ENCODE data around the gene ASB18.

The ASB18 gene

GRCh38 chr2:236264256-236264655 lies at the start of gene ASB18:
ASB18 (minus strand) TSS chr2:236264406; CDS start chr2:236264345, 61 bp downstream.
- H3K4me1 ChIP-seq (ENCODE audit: insufficient read depth, low read length) = no peaks in the 10 kb centered on the region
- no peak within 1 kb of the TSS for H3K27ac ChIP-seq (ENCODE audit: low read length)
- no peak within 1 kb of the TSS for H3K9ac ChIP-seq (ENCODE audit: low read depth, low read length)
- peaks cover 4% of the 10 kb centered on the region for H3K9me3 ChIP-seq (ENCODE audit: insufficient read depth, low read depth, low read length)
- no peaks in the 10 kb centered on the region for H3K27me3 ChIP-seq (ENCODE audit: insufficient read depth, low read length)
- no peak within 1 kb of the TSS for H3K4me3 ChIP-seq (ENCODE audit: low read length)
- no peaks in the 10 kb centered on the region for H3K36me3 ChIP-seq (ENCODE audit: insufficient read depth, low read depth, low read length)

- Histone ChIP-seq H3K4me1 (ENCODE audit: insufficient read depth, low read length) (peaks cover 10% of the 10 kb centered on the region; the same call in 1 of the 2 replicates), H3K27me3 (ENCODE audit: insufficient read depth, low read length) (no peaks in the 10 kb centered on the region), H3K9ac (ENCODE audit: low read depth, low read length) (no peak overlapping the region), H3K36me3 (ENCODE audit: insufficient read depth, low read depth, low read length) (no peaks in the 10 kb centered on the region), H3K4me3 (ENCODE audit: low read length) (no peak overlapping the region), H3K27ac (ENCODE audit: low read length) (no peak overlapping the region), H3K9me3 (ENCODE audit: insufficient read depth, low read depth, low read length) (no peaks in the 10 kb centered on the region)
These were observed 47.1 kb upstream of the ASB18 start for GRCh38 chr2:236311286-236311685.

GRCh38 chr2:236309669-236310029 lies 45.4 kb upstream of the ASB18 start:
- Histone ChIP-seq H3K4me3 (ENCODE audit: low read length) (no peak overlapping the region), H3K27ac (ENCODE audit: low read length) (no peak overlapping the region), H3K4me1 (ENCODE audit: insufficient read depth, low read length) (peaks cover 10% of the 10 kb centered on the region; the same call in 1 of the 2 replicates), H3K36me3 (ENCODE audit: insufficient read depth, low read depth, low read length) (no peaks in the 10 kb centered on the region), H3K27me3 (ENCODE audit: insufficient read depth, low read length) (no peaks in the 10 kb centered on the region), H3K9me3 (ENCODE audit: insufficient read depth, low read depth, low read length) (no peaks in the 10 kb centered on the region; the same call in 1 of the 2 replicates), H3K9ac (ENCODE audit: low read depth, low read length) (no peak overlapping the region)

- H3K4me3 ChIP-seq (ENCODE audit: low read length) = no peak overlapping the region
- H3K36me3 ChIP-seq (ENCODE audit: insufficient read depth, low read depth, low read length) = no peaks in the 10 kb centered on the region
- H3K4me1 ChIP-seq (ENCODE audit: insufficient read depth, low read length) = peaks cover 10% of the 10 kb centered on the region; the same call in 1 of the 2 replicates
- no peak overlapping the region for H3K9ac ChIP-seq (ENCODE audit: low read depth, low read length)
- no peak overlapping the region for H3K27ac ChIP-seq (ENCODE audit: low read length)
- H3K27me3 ChIP-seq (ENCODE audit: insufficient read depth, low read length) = no peaks in the 10 kb centered on the region
- no peaks in the 10 kb centered on the region; the same call in 1 of the 2 replicates for H3K9me3 ChIP-seq (ENCODE audit: insufficient read depth, low read depth, low read length)
These were observed 44.9 kb upstream of the ASB18 start for GRCh38 chr2:236308855-236309668.

- Histone ChIP-seq H3K27ac (ENCODE audit: low read length) (no peak overlapping the region), H3K27me3 (ENCODE audit: insufficient read depth, low read length) (no peaks in the 10 kb centered on the region), H3K9ac (ENCODE audit: low read depth, low read length) (no peak overlapping the region), H3K4me1 (ENCODE audit: insufficient read depth, low read length) (peaks cover 10% of the 10 kb centered on the region; the same call in 1 of the 2 replicates), H3K4me3 (ENCODE audit: low read length) (no peak overlapping the region), H3K36me3 (ENCODE audit: insufficient read depth, low read depth, low read length) (no peaks in the 10 kb centered on the region), H3K9me3 (ENCODE audit: insufficient read depth, low read depth, low read length) (no peaks in the 10 kb centered on the region; the same call in 1 of the 2 replicates)
These were observed 43.4 kb upstream of the ASB18 start for GRCh38 chr2:236307641-236308040.

- no peak overlapping the region for H3K9ac ChIP-seq (ENCODE audit: low read depth, low read length)
- H3K27ac ChIP-seq (ENCODE audit: low read length) = no peak overlapping the region
- no peak overlapping the region for H3K4me3 ChIP-seq (ENCODE audit: low read length)
- no peaks in the 10 kb centered on the region; the same call in 1 of the 2 replicates for H3K9me3 ChIP-seq (ENCODE audit: insufficient read depth, low read depth, low read length)
- no peaks in the 10 kb centered on the region for H3K36me3 ChIP-seq (ENCODE audit: insufficient read depth, low read depth, low read length)
- H3K4me1 ChIP-seq (ENCODE audit: insufficient read depth, low read length) = peaks cover 10% of the 10 kb centered on the region; the same call in 1 of the 2 replicates
- H3K27me3 ChIP-seq (ENCODE audit: insufficient read depth, low read length) = no peaks in the 10 kb centered on the region
These were observed 42.8 kb upstream of the ASB18 start for GRCh38 chr2:236306825-236307540.

- H3K36me3 ChIP-seq (ENCODE audit: insufficient read depth, low read depth, low read length) = no peaks in the 10 kb centered on the region
- no peaks in the 10 kb centered on the region for H3K27me3 ChIP-seq (ENCODE audit: insufficient read depth, low read length)
- no peak overlapping the region for H3K9ac ChIP-seq (ENCODE audit: low read depth, low read length)
- H3K4me1 ChIP-seq (ENCODE audit: insufficient read depth, low read length) = peaks cover 10% of the 10 kb centered on the region; the same call in 1 of the 2 replicates
- no peak overlapping the region for H3K27ac ChIP-seq (ENCODE audit: low read length)
- no peaks in the 10 kb centered on the region; the same call in 1 of the 2 replicates for H3K9me3 ChIP-seq (ENCODE audit: insufficient read depth, low read depth, low read length)
- H3K4me3 ChIP-seq (ENCODE audit: low read length) = no peak overlapping the region
These were observed 41.9 kb upstream of the ASB18 start for GRCh38 chr2:236305964-236306605.

GRCh38 chr2:236305531-236305930 lies 41.3 kb upstream of the ASB18 start:
- Histone ChIP-seq H3K9ac (ENCODE audit: low read depth, low read length) (no peak overlapping the region), H3K27me3 (ENCODE audit: insufficient read depth, low read length) (no peaks in the 10 kb centered on the region), H3K4me1 (ENCODE audit: insufficient read depth, low read length) (peaks cover 10% of the 10 kb centered on the region; the same call in 1 of the 2 replicates), H3K27ac (ENCODE audit: low read length) (no peak overlapping the region), H3K36me3 (ENCODE audit: insufficient read depth, low read depth, low read length) (no peaks in the 10 kb centered on the region), H3K9me3 (ENCODE audit: insufficient read depth, low read depth, low read length) (no peaks in the 10 kb centered on the region; the same call in 1 of the 2 replicates), H3K4me3 (ENCODE audit: low read length) (no peak overlapping the region)

GRCh38 chr2:236303935-236304334 lies 39.7 kb upstream of the ASB18 start:
- no peaks in the 10 kb centered on the region for H3K27me3 ChIP-seq (ENCODE audit: insufficient read depth, low read length)
- H3K27ac ChIP-seq (ENCODE audit: low read length) = no peak overlapping the region
- H3K9me3 ChIP-seq (ENCODE audit: insufficient read depth, low read depth, low read length) = no peaks in the 10 kb centered on the region; the same call in 1 of the 2 replicates
- no peak overlapping the region for H3K9ac ChIP-seq (ENCODE audit: low read depth, low read length)
- H3K36me3 ChIP-seq (ENCODE audit: insufficient read depth, low read depth, low read length) = no peaks in the 10 kb centered on the region
- peaks cover 10% of the 10 kb centered on the region; the same call in 1 of the 2 replicates for H3K4me1 ChIP-seq (ENCODE audit: insufficient read depth, low read length)
- H3K4me3 ChIP-seq (ENCODE audit: low read length) = no peak overlapping the region

GRCh38 chr2:236302555-236302954 lies 38.3 kb upstream of the ASB18 start:
- H3K27ac ChIP-seq (ENCODE audit: low read length) = no peak overlapping the region
- no peak overlapping the region for H3K4me3 ChIP-seq (ENCODE audit: low read length)
- H3K4me1 ChIP-seq (ENCODE audit: insufficient read depth, low read length) = peaks cover 8% of the 10 kb centered on the region; the same call in 1 of the 2 replicates
- no peaks in the 10 kb centered on the region for H3K27me3 ChIP-seq (ENCODE audit: insufficient read depth, low read length)
- H3K9ac ChIP-seq (ENCODE audit: low read depth, low read length) = no peak overlapping the region
- H3K36me3 ChIP-seq (ENCODE audit: insufficient read depth, low read depth, low read length) = no peaks in the 10 kb centered on the region
- no peaks in the 10 kb centered on the region; the same call in 1 of the 2 replicates for H3K9me3 ChIP-seq (ENCODE audit: insufficient read depth, low read depth, low read length)

GRCh38 chr2:236298924-236299475 lies 34.8 kb upstream of the ASB18 start:
- Histone ChIP-seq H3K27me3 (ENCODE audit: insufficient read depth, low read length) (no peaks in the 10 kb centered on the region), H3K9me3 (ENCODE audit: insufficient read depth, low read depth, low read length) (no peaks in the 10 kb centered on the region), H3K36me3 (ENCODE audit: insufficient read depth, low read depth, low read length) (no peaks in the 10 kb centered on the region), H3K9ac (ENCODE audit: low read depth, low read length) (no peak overlapping the region), H3K4me3 (ENCODE audit: low read length) (no peak overlapping the region), H3K4me1 (ENCODE audit: insufficient read depth, low read length) (no peaks in the 10 kb centered on the region), H3K27ac (ENCODE audit: low read length) (no peak overlapping the region)

Data from iPS-20b (cell line).